H4 (cell line): Measurements from ENCODE around the gene BIRC5. TPM values are rescaled to one million over a fixed set of nuclear protein-coding genes. Genes with fewer than 3 reads are reported as not detected.
A peak's percentile ranks its signal among the peaks of the same experiment; 100 is the strongest.
"Not testable (repeated sequence)": the region's sequence is repeated elsewhere in the genome, so short reads cannot be mapped to it uniquely, and the experiment has no call there.

ENCODE experiments used
- DNase-seq: peaks from one replicate; pipeline ENCODE4 v3.0.0-alpha.2; 2015; ENCODE audit warnings: low spot score
- total RNA-seq: library from RNA; depleted of rRNA; stranded (reverse); fragments of >200 nt; shearing (Covaris generic); gene quantifications from 2 replicates; pipeline ENCODE4 v1.2.3, GENCODE V29; 2014; rRNA removed

BIRC5 gene
- 154 and 157 TPM in 2 replicates for total RNA-seq

- peak; percentile 84 for DNase-seq
Measured at GRCh38 chr17:78214016-78214705, at the start of gene BIRC5. BIRC5 (plus strand) TSS chr17:78214253; CDS start chr17:78214317, 64 bp downstream.

- no peak for DNase-seq
Measured at GRCh38 chr17:78164748-78165607, 49.1 kb upstream of the BIRC5 start.

- DNase-seq = no peak
Measured at GRCh38 chr17:78166416-78166815, 47.6 kb upstream of the BIRC5 start.

- DNase-seq = peak; percentile 58
Measured at GRCh38 chr17:78168242-78168902, 45.7 kb upstream of the BIRC5 start, which contains the start of gene SYNGR2. SYNGR2 (plus strand) TSS chr17:78168581; CDS start chr17:78168617, 36 bp downstream.

GRCh38 chr17:78168903-78169793, 44.9 kb upstream of the BIRC5 start:
- peak; percentile 53 for DNase-seq

- no peak for DNase-seq
Measured at GRCh38 chr17:78170692-78171590, 43.1 kb upstream of the BIRC5 start.

- not testable (repeated sequence) for DNase-seq
Measured at GRCh38 chr17:78171591-78172248, 42.3 kb upstream of the BIRC5 start.

GRCh38 chr17:78172249-78173051, 41.6 kb upstream of the BIRC5 start:
- DNase-seq = no peak

- no peak for DNase-seq
Measured at GRCh38 chr17:78173097-78173715, 40.8 kb upstream of the BIRC5 start.

- no peak for DNase-seq
Measured at GRCh38 chr17:78174346-78174869, 39.6 kb upstream of the BIRC5 start.

- no peak for DNase-seq
Measured at GRCh38 chr17:78174870-78175642, 39.0 kb upstream of the BIRC5 start.

GRCh38 chr17:78175643-78175981, 38.4 kb upstream of the BIRC5 start:
- no peak for DNase-seq

- no peak for DNase-seq
Measured at GRCh38 chr17:78176548-78177025, 37.5 kb upstream of the BIRC5 start.

- DNase-seq = no peak
Measured at GRCh38 chr17:78179372-78179771, 34.7 kb upstream of the BIRC5 start.

- peak; percentile 52 for DNase-seq
Measured at GRCh38 chr17:78180083-78180482, 34.0 kb upstream of the BIRC5 start.

GRCh38 chr17:78180508-78180907, 33.5 kb upstream of the BIRC5 start:
- DNase-seq = no peak

GRCh38 chr17:78182504-78182903, 31.5 kb upstream of the BIRC5 start:
- no peak for DNase-seq
